GM10266 (cell line): ENCODE measurements around the gene SLITRK1.

Experiments used
- DNase-seq: peaks from one replicate; pipeline ENCODE4 v3.0.0; 2012; ENCODE audit errors: extremely low spot score
- CTCF ChIP-seq: IDR thresholded peaks from 2 replicates; pipeline ENCODE4 v1.5.1; 2012; ENCODE audit warnings: mild to moderate bottlenecking, low read depth; ENCODE audit not compliant: control insufficient read depth, insufficient read depth; ENCODE audit errors: missing control alignments

Gene SLITRK1

GRCh38 chr13:83905641-83906040, 23.4 kb upstream of the SLITRK1 start:
- no peak for DNase-seq
- no peak for TF ChIP-seq CTCF

- no peak for DNase-seq
- no peak for TF ChIP-seq CTCF
Measured at GRCh38 chr13:83895994-83896580, 13.8 kb upstream of the SLITRK1 start.

- no peak for DNase-seq
Measured at GRCh38 chr13:83890358-83890757, 8.1 kb upstream of the SLITRK1 start.

GRCh38 chr13:83884141-83884540, 1.9 kb upstream of the SLITRK1 start:
- DNase-seq: no peak
- TF ChIP-seq CTCF: no peak

More at GRCh38 chr13:83890358-83890757, 8.1 kb upstream of the SLITRK1 start:
- no peak for TF ChIP-seq CTCF

GRCh38 chr13:83883061-83883523, 818 bp upstream of the SLITRK1 start:
- DNase-seq: no peak
- TF ChIP-seq CTCF: no peak

- TF ChIP-seq CTCF: no peak
Measured at GRCh38 chr13:83882606-83882959, 309 bp upstream of the SLITRK1 start.

GRCh38 chr13:83881140-83881684, 1.1 kb downstream of the SLITRK1 start:
- DNase-seq: no peak
- no peak for TF ChIP-seq CTCF

More at GRCh38 chr13:83882606-83882959, 309 bp upstream of the SLITRK1 start:
- no peak for DNase-seq
